Transverse colon (tissue), 4 donors: ENCODE data around the gene ADAMTS8. TPM values are rescaled to one million over a fixed set of nuclear protein-coding genes. Genes with fewer than 3 reads are reported as not detected.
A peak's percentile ranks its signal among the peaks of the same experiment; 100 is the strongest.

Source experiments
- DNase-seq: peaks from one replicate; pipeline ENCODE4 v3.0.0-alpha.2; 2019
- H3K27ac ChIP-seq, 4 donors: fragments of 200-600 bp; sonication (generic); 2 replicates each; pipeline ENCODE4 v1.5.1; 2016 to 2018; ENCODE audit warnings: inconsistent platforms in 4 of 4
- H3K27me3 ChIP-seq: fragments of 200-600 bp; sonication (generic); 2 replicates; pipeline ENCODE4 v1.5.1; 2017; ENCODE audit warnings: inconsistent platforms
- H3K36me3 ChIP-seq, 4 donors: fragments of 200-600 bp; sonication (generic); 2 replicates each; pipeline ENCODE4 v1.5.1; 2017 to 2019; ENCODE audit warnings: inconsistent platforms in 4 of 4
- H3K4me1 ChIP-seq, 4 donors: fragments of 200-600 bp; sonication (generic); 2 replicates each; pipeline ENCODE4 v1.5.1; 2017 to 2020; ENCODE audit warnings: inconsistent platforms in 4 of 4
- H3K4me3 ChIP-seq, 4 donors: fragments of 200-600 bp; sonication (generic); 1 replicate in 1 of 4; 2 replicates in 3 of 4; pipeline versions ENCODE4 v1.5.1 to v1.6.1; 2017 to 2019; ENCODE audit warnings: inconsistent platforms in 4 of 4
- H3K9me3 ChIP-seq, 2 donors: fragments of 200-600 bp; sonication (generic); 2 replicates each; pipeline ENCODE4 v1.5.1; 2017 to 2019; ENCODE audit warnings: inconsistent platforms in 2 of 2
- CTCF ChIP-seq, 5 experiments: fragments of 200-600 bp in 3 of 5; fragments of 450-650 bp in 2 of 5; sonication (generic) in 3 of 5; IDR thresholded peaks; 1 replicate in 2 of 5; 2 replicates in 3 of 5; pipeline ENCODE4 v1.5.1; 2016 to 2017; ENCODE audit warnings: antibody characterized with exemption in 5 of 5, inconsistent platforms in 3 of 5, mild to moderate bottlenecking in 2 of 5, moderate library complexity in 1 of 5
- EP300 ChIP-seq: sonication (generic); formaldehyde crosslinking; IDR thresholded peaks from one replicate; pipeline ENCODE4 v1.6.1; 2017; ENCODE audit warnings: antibody characterized with exemption, low read depth
- POLR2A ChIP-seq: fragments of 450-650 bp; IDR thresholded peaks from one replicate; pipeline ENCODE4 v1.6.1; 2016; ENCODE audit warnings: antibody characterized with exemption, mild to moderate bottlenecking, moderate library complexity
- POLR2AphosphoS5 ChIP-seq, 3 donors: sonication (generic); formaldehyde crosslinking; IDR thresholded peaks; one replicate each; pipeline ENCODE4 v1.6.1; 2016; ENCODE audit warnings: antibody characterized with exemption in 3 of 3
- WGBS, 2 donors: methylation state at CpG; one replicate each; pipeline ENCODE4 v1.1.5; 2018; ENCODE audit warnings: low coverage in 1 of 2; 5-methylcytosine and 5-hydroxymethylcytosine counted together
- in situ Hi-C, 4 donors: fragments of 200-750 bp; cut with MboI; loops; one replicate each; pipeline versions ENCODE4 v1.15.0 to v1.15.1; 2017; ENCODE audit warnings: low sequenced_read_pairs in 3 of 4, low pct_ligation_motif_present in 1 of 4, low pct_unique_long_range_greater_than_20kb in 1 of 4
- intact Hi-C: fragments of 100-400 bp; cut with DNase I; formaldehyde crosslinking; loops from one replicate; pipeline ENCODE4 v1.15.1; 2023; ENCODE audit warnings: low total_unique reads
- total RNA-seq, 4 donors: library from RNA; depleted of rRNA; stranded (reverse); fragments of >200 nt; gene quantifications; one replicate each; pipeline ENCODE4 v1.1.0, GENCODE V29; 2016

ADAMTS8 gene
- total RNA-seq, 4 donors from 2014 or later = 0.27 to 1.00 (median 0.95) TPM; not detected in 1

- no peaks in the 10 kb centered on the region for H3K36me3 ChIP-seq
- no peak overlapping the region for H3K4me3 ChIP-seq
- H3K4me1 ChIP-seq = peaks cover 0 to 16% (median 5%) of the 10 kb centered on the region in 4 donors
- peak overlapping the region in 1 of 4 donors; percentile 55 for H3K27ac ChIP-seq
- in situ Hi-C loops = loop anchor here in 3 of 4 donors (5.0 to 25.0 kb wide), 3 partner anchors 214 to 433 kb away; no protein-coding TSS in a partner anchor
- peaks cover 51% of the 10 kb centered on the region for H3K27me3 ChIP-seq
- TF ChIP-seq POLR2AphosphoS5 (IDR thresholded peaks at IDR 0.05) (no peak), CTCF (IDR thresholded peaks at IDR 0.05) (no peak), EP300 (no peak), POLR2A (no peak)
- WGBS, 2 donors = 79% methylated on average over 2 of the region's 2 CpGs; no CpG with 5 or more reads in 1 of the 2 donors
- intact Hi-C loops = loop anchor here (2.0 to 5.0 kb wide), 2 partner anchors 38 to 217 kb away; no protein-coding TSS in a partner anchor
- H3K9me3 ChIP-seq = no peaks in the 10 kb centered on the region
- DNase-seq = no peak
Observed at GRCh38 chr11:130429120-130429681, 792 bp upstream of the ADAMTS8 start.

GRCh38 chr11:130427581-130428315 lies 661 bp downstream of the ADAMTS8 start:
- 8% methylated on average over 40 of the region's 84 CpGs; no CpG with 5 or more reads in 1 of the 2 donors for WGBS, 2 donors
- in situ Hi-C loops = loop anchor here in 3 of 4 donors (5.0 to 25.0 kb wide), 3 partner anchors 213 to 435 kb away; no protein-coding TSS in a partner anchor
- TF ChIP-seq CTCF (IDR thresholded peaks at IDR 0.05) (peak in 3 of 5 experiments; percentile 21 to 41 (median 33)), POLR2A (no peak)
- H3K27ac ChIP-seq = peak overlapping the region in 3 of 4 donors; percentile 55 to 72 (median 61)
- H3K27me3 ChIP-seq = peaks cover 51% of the 10 kb centered on the region
- peak overlapping the region; percentile 31 to 57 (median 44) for H3K4me3 ChIP-seq
- H3K4me1 ChIP-seq = peaks cover 0 to 16% (median 5%) of the 10 kb centered on the region in 4 donors
- DNase-seq = peak; percentile 25
- intact Hi-C loops = loop anchor here (2.0 to 5.0 kb wide), 2 partner anchors 37 to 215 kb away; no protein-coding TSS in a partner anchor
- no peaks in the 10 kb centered on the region for H3K9me3 ChIP-seq
- H3K36me3 ChIP-seq = no peaks in the 10 kb centered on the region

GRCh38 chr11:130426837-130427341 lies 1.5 kb downstream of the ADAMTS8 start:
- peaks cover 0 to 16% (median 5%) of the 10 kb centered on the region in 4 donors for H3K4me1 ChIP-seq
- TF ChIP-seq CTCF (IDR thresholded peaks at IDR 0.05) (no peak), POLR2A (no peak), POLR2AphosphoS5 (IDR thresholded peaks at IDR 0.05) (no peak), EP300 (no peak)
- intact Hi-C loops (loop anchor here (5.0 kb wide), 1 partner anchor 215 kb away; no protein-coding TSS in a partner anchor), in situ Hi-C loops (loop anchor here in 3 of 4 donors (5.0 to 25.0 kb wide), 3 partner anchors 212 to 435 kb away; no protein-coding TSS in a partner anchor)
- peaks cover 51% of the 10 kb centered on the region for H3K27me3 ChIP-seq
- H3K9me3 ChIP-seq = no peaks in the 10 kb centered on the region
- WGBS, 2 donors = 34% methylated on average over 18 of the region's 18 CpGs; no CpG with 5 or more reads in 1 of the 2 donors
- peak overlapping the region in 2 of 4 donors; percentile 46 to 57 for H3K4me3 ChIP-seq
- H3K36me3 ChIP-seq = no peaks in the 10 kb centered on the region
- peak overlapping the region in 3 of 4 donors; percentile 2 to 72 (median 61) for H3K27ac ChIP-seq
- no peak for DNase-seq
